HG03354 (cell line): ENCODE data around the gene SPTLC1.
"Not testable (repeated sequence)": the region's sequence is repeated elsewhere in the genome, so short reads cannot be mapped to it uniquely, and the experiment has no call there.

Experiments
- ATAC-seq: cut with Tn5 transposase; IDR thresholded peaks from one replicate; pipeline ENCODE4 v1.9.1; 2021; ENCODE audit warnings: mild to moderate bottlenecking; ENCODE audit not compliant: unreplicated experiment, poor library complexity, severe bottlenecking

Gene SPTLC1

GRCh38 chr9:92141144-92142129 lies 26.2 kb upstream of the SPTLC1 start:
- no peak for ATAC-seq

- peak; percentile 8 for ATAC-seq
Observed at GRCh38 chr9:92140754-92141143, 25.5 kb upstream of the SPTLC1 start.

DNA sequence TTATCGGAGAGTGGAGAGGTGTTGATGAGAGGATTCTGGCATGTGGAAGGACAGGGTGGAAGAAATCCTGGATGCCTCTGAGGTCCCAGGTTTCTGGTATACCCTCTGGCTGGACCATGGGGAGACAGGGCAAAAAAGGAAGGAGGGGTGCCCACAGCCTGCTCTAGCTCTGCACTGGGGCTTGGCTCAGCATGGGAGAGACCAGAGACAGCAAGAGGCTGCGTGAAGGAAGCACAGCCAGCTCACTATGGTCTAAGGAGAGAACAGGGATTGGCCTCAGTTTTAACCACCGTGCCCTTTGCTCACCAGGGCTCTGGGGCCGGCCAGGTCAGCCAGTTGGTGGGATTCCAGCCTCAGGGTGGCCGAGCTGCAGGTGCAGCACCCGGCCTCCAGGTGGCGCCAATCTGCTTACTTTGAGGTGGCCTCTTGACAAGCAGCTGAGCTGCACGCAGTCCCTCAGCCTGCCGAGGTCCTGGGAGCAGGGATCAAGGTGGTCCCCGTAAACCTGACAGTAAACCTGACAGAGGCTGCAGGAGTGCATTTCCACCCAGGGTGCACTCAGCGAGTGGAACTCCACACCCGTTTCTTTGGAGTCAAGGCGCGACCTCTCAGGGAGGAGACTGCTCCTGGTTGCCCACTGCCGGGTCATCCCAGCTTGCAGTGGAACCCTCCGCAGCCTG lies 25.0 kb upstream of the SPTLC1 start:
- peak; percentile 74 for ATAC-seq

- not testable (repeated sequence) for ATAC-seq
Observed at GRCh38 chr9:92138960-92139540, 23.8 kb upstream of the SPTLC1 start.

GRCh38 chr9:92138157-92138959 lies 23.1 kb upstream of the SPTLC1 start:
- ATAC-seq, result no peak

DNA sequence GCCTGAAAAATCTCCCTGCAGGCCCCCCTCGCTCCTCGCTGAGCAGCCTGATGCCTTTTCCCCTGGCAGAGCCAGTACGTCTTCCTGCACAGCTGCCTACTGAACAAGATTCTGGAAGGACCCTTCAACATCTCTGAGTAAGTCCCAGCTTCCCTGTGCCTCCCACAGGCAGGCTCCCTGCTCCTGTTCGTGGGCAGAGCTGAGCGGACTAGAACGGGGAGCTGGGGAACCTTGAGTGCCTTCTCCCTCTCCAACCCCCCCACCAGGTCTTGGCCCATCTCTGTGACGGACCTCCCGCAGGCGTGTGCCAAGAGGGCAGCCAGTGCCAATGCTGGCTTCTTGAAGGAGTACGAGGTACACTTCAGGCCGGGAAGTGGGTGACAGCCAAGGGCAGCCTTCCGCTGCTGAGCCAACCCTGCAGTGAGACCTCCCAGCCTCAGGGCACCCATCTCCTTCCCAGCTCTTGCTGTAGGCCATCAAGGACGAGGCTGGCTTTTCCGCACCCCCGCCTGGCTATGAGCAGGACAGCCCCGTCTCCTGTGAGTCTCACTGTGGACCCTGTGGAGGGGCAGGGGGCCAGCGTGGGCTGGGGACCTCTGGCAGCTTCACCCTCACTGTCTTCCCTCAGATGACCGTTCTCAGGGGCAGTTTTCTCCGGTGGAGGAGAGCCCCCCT lies 21.1 kb upstream of the SPTLC1 start:
- ATAC-seq, result no peak

DNA sequence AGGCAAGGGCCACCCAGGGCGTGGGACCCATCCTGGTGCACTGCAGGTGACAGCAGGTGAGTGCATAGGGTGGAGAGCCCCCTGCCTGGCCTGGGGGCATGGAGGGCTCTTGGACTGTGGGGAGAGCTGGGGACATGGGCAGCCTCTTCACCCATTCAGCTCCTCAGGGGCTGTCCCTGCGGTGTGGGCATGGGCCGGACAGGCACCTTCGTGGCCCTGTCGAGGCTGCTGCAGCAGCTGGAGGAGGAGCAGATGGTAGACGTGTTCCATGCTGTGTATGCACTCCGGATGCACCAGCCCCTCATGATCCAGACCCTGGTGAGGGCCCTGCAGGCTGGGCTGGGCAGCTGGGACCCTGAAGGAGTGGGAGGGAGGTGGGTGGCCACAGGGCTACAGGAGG lies 20.4 kb upstream of the SPTLC1 start:
- no peak for ATAC-seq

DNA sequence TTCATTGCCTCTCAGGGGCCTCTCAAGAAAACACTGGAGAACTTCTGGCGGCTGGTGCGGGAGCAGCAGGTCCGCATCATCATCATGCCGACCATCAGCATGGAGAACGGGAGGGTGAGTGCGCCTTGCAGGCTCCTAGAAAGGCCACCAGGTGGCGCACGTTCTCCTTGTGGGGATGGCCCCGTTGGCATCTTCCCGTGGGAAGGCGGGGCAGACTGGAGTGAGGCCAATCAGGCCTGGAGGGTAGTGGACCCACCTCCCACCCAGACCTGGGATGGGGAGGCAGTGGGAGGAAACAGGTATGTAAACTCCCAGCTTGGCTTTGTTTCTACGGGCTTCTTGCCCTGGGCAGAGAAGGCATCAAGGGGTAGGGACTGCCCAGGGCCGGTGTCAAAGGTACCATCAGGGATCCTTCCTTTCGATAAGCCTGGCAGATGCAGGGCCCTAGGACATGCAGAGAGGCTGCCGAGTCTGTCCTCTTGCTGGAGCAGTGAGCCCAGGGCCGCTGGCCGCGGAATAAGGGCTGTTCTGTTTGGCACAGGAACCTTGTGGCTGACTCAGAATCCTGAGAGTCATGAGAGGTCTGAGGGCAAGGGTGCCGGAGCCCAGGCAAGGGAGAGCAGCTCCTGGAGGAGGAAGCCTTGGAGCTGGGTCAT lies 18.9 kb upstream of the SPTLC1 start:
- ATAC-seq, result peak; percentile 82

DNA sequence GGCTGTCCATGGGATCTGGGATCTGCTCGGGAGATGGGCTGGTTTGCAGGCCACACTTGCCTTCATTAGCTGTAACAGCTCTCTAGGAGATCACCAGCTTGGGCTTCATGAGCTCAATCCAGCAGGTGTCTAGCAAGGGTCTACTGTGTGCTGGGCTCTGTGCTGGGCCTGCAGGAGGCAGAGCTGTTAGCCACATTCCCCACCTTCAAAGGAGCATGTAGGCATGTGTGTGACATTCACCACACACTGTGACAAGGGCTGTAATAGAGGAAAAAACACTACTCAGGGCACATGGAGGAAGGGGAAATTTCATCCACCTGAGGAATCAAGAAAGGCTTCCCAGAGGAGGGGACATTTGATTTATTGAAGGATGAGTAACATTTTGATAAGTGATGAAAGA lies 17.7 kb upstream of the SPTLC1 start:
- not testable (repeated sequence) for ATAC-seq

DNA sequence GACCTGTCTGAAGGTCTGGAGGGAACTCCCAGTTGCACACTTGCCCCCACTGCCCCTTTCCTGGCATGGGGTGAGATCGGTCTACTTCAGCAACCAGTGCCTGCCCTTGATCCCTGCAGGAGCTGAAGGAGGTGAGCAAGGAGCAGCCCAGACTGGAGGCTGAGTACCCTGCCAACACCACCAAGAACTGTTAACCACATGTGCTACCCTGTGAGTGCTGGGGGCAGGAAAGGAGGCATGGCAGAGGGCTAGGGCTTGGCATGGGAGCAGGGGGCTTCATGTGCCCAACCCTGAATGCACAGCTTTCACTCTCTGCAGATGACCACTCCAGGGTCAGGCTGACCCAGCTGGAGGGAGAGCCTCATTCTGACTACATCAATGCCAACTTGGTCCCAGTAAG lies 17.3 kb upstream of the SPTLC1 start:
- no peak for ATAC-seq

- ATAC-seq, result no peak
Observed at GRCh38 chr9:92122800-92123199, 7.6 kb upstream of the SPTLC1 start.

DNA sequence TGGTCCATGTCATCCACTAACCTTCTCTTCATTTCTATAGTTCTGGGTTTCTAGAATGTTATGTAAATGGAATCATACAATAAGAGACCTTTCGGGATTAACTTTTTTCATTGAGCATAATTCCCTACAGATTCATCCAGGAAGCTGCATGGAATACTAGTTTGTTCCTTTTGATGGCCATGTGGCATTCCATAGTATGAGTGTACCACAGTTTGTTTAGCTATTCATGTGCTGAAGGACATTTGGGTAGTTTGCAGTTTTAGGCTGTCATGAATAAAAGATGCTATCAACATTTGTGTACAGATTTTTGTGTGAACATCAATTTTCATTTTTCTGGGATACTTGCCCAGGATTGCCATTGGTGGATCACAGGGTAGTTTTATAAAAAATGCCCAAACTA lies 6.8 kb upstream of the SPTLC1 start:
- ATAC-seq, result no peak

GRCh38 chr9:92121265-92121664 lies 6.1 kb upstream of the SPTLC1 start:
- no peak for ATAC-seq

GRCh38 chr9:92120138-92120537 lies 4.9 kb upstream of the SPTLC1 start:
- ATAC-seq, result no peak

DNA sequence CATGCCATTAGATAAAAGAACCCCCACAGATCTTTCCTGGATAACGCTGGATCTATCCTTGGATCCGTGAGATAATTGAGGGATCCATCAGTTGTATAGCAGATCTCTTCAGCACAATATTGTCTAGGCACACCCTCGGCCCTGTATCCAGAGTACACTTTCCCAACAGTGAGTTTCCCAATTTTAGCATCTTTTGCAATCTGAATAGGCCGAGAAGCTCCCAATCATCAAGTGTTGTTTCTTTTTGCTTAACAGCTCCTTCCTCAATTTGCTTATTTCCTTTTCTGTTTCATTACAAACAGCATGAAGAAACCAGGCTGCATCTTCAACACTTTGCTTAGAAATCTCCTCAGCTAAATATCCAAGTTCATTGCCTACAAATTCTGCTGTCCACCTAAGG lies 4.4 kb upstream of the SPTLC1 start:
- ATAC-seq, result no peak

DNA sequence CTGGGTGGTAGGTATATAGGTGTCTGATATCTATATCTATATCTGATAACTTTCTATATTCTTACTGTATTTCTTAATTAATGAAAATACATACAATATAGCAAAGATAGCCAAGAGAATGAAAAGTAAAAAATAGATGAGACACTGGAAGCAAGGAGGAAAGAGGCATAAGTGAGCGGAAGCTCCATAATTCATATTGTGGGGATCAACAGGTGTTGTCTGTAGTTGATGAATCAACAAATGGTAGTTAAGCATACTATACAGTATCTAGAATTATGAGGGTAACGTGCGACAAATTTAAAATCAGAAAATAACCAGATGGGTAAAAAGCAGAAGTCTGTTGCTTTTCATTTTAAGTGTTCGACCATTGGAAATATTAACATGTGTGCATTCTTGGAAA lies 7.1 kb downstream of the SPTLC1 start:
- no peak for ATAC-seq

DNA sequence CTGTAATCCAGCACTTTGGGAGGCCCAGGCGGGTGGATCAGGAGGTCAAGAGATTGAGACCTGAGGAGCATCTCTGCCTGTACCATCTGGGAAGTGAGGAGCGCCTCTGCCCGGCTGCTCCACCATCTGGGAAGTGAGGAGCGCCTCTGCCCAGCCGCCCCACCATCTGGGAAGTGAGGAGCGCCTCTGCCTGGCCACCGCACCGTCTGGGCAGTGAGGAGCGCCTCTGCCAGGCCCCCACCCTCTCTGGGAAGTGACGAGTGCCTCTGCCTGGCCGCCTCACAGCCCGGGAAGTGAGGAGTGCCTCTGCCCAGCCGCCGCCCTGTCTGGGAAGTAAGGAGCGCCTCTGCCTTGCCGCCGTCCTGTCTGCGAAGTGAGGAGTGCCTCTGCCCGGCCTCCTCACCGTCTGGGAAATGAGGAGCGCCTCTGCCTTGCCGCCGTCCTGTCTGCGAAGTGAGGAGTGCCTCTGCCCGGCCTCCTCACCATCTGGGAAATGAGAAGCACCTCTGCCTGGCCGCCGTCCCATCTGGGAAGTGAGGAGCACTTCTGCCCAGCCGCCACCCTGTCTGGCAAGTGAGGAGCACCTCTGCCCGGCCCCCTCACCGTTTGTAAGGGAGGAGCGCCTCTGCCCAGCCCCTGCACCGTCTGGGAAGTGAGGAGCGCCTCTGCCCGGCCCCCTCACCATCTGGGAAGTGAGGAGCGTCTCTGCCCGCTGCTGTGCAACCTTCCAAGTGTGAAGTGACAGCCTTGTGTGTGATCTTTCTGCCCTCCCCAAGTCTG lies 9.6 kb downstream of the SPTLC1 start:
- not testable (repeated sequence) for ATAC-seq

DNA sequence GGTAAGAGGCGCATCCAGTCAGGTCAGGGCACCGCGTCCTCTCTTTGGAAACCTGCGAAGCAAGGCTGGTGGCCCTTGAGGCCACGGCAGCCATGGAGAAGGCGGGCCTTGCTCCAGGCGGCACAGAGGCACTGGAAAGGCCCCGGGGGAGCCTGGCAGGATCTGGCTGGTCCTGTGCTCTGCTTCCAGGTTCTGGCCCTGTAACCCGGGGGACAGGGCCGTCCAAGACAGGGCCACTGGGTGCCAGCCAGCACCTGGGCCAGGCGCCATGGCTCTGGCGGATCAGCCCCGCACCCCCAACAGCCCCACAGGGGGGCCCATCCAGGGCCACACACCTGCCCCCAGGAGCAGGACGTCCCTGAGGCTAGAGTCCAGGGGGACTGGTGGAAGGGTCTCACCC lies 11.6 kb downstream of the SPTLC1 start:
- not testable (repeated sequence) for ATAC-seq
